Right lobe of liver (tissue), 6 donors: Measurements from ENCODE around the gene LRPAP1. TPM values are rescaled to one million over a fixed set of nuclear protein-coding genes. Genes with fewer than 3 reads are reported as not detected.

ENCODE experiments used
- ATAC-seq, 4 donors: fragments of 200-7000 bp; cut with Tn5 transposase; one replicate each; pipeline ENCODE4 v1.9.1; 2020; ENCODE audit warnings: mild to moderate bottlenecking in 4 of 4, moderate library complexity in 4 of 4
- DNase-seq, 3 donors: peaks; one replicate each; pipeline ENCODE4 v3.0.0-alpha.2; 2020
- H3K27ac ChIP-seq, 3 donors: fragments of 200-600 bp; one replicate each; pipeline ENCODE4 v1.8.0; 2022
- H3K27me3 ChIP-seq, 2 donors: fragments of 200-600 bp; one replicate each; pipeline ENCODE4 v1.8.0; 2022
- H3K36me3 ChIP-seq, 4 donors: fragments of 200-600 bp; sonication (generic) in 1 of 4; one replicate each; pipeline versions ENCODE4 v1.5.1 to v1.8.0; 2017 to 2022; ENCODE audit warnings: control low read depth in 1 of 4
- H3K4me1 ChIP-seq, 4 donors: fragments of 200-600 bp; sonication (generic) in 1 of 4; one replicate each; pipeline versions ENCODE4 v1.5.1 to v1.8.0; 2017 to 2022; ENCODE audit warnings: control low read depth in 1 of 4
- H3K4me3 ChIP-seq, 3 donors: fragments of 200-600 bp; one replicate each; pipeline ENCODE4 v1.8.0; 2022
- H3K9me3 ChIP-seq, 4 donors: fragments of 200-600 bp; sonication (generic) in 1 of 4; one replicate each; pipeline versions ENCODE4 v1.5.1 to v1.8.0; 2017 to 2022; ENCODE audit warnings: control low read depth in 1 of 4
- POLR2A ChIP-seq: fragments of 450-650 bp; IDR thresholded peaks from one replicate; pipeline ENCODE4 v1.6.1; 2017; ENCODE audit warnings: antibody characterized with exemption, mild to moderate bottlenecking
- WGBS: methylation state at CpG from one replicate; pipeline ENCODE4 v1.1.6; 2018; ENCODE audit warnings: low coverage, low lambda C conversion rate; ENCODE audit not compliant: insufficient coverage; ENCODE audit errors: missing lambda C conversion rate; 5-methylcytosine and 5-hydroxymethylcytosine counted together
- intact Hi-C, 2 donors: fragments of 100-400 bp; cut with DNase I; formaldehyde crosslinking; loops; one replicate each; pipeline versions ENCODE4 v1.11.2 to v1.14.1; 2022
- total RNA-seq, 6 experiments: library from RNA; depleted of rRNA in 2 of 6; stranded (reverse); fragments of >200 nt in 2 of 6; fragmentation: NEBNext Ultra II Directional in 3 of 6; extraction: Animal tissue kit (Norgen Biotek cat#: 25700) in 3 of 6; gene quantifications; one replicate each; pipeline versions ENCODE4 v1.1.0 to v1.2.4, GENCODE V29; 2016 to 2023
- TF ChIP-seq, protein P1 (sequence below), 4 donors: fragments of 200-600 bp in 3 of 4; fragments of 450-650 bp in 1 of 4; IDR thresholded peaks; one replicate each; pipeline versions ENCODE4 v1.5.1 to v1.8.0; 2016 to 2022; ENCODE audit warnings: antibody characterized with exemption in 4 of 4, mild to moderate bottlenecking in 2 of 4
- donor health status: DM: no; HTN: yes; CAD: no.
- donor health status: DM: no; HTN: no; CAD: no.
- donor health status: DM: no; HTN: no; CAD: no.
- donor health status: DM: no; HTN: yes; CAD: no.
- donor health status: DM: no; HTN: yes; CAD: no.

Gene LRPAP1
- total RNA-seq, 6 experiments from 2014 or later = 63.4 to 108 (median 85.3) TPM

GRCh38 chr4:3476341-3476747, 55.9 kb downstream of the LRPAP1 start:
- intact Hi-C loops = no loop called here
- no peaks in the 10 kb centered on the region for H3K9me3 ChIP-seq
- H3K4me1 ChIP-seq = no peaks in the 10 kb centered on the region
- no peaks in the 10 kb centered on the region for H3K36me3 ChIP-seq
- TF ChIP-seq, protein P1, sequence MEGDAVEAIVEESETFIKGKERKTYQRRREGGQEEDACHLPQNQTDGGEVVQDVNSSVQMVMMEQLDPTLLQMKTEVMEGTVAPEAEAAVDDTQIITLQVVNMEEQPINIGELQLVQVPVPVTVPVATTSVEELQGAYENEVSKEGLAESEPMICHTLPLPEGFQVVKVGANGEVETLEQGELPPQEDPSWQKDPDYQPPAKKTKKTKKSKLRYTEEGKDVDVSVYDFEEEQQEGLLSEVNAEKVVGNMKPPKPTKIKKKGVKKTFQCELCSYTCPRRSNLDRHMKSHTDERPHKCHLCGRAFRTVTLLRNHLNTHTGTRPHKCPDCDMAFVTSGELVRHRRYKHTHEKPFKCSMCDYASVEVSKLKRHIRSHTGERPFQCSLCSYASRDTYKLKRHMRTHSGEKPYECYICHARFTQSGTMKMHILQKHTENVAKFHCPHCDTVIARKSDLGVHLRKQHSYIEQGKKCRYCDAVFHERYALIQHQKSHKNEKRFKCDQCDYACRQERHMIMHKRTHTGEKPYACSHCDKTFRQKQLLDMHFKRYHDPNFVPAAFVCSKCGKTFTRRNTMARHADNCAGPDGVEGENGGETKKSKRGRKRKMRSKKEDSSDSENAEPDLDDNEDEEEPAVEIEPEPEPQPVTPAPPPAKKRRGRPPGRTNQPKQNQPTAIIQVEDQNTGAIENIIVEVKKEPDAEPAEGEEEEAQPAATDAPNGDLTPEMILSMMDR (IDR thresholded peaks at IDR 0.05) = no peak
- TF ChIP-seq POLR2A = no peak
- no peaks in the 10 kb centered on the region for H3K27me3 ChIP-seq
- 90% methylated on average over 13 of the region's 22 CpGs for WGBS
- no peak overlapping the region for H3K4me3 ChIP-seq
- no peak for DNase-seq
- H3K27ac ChIP-seq = no peak overlapping the region
- ATAC-seq = no peak

DNA sequence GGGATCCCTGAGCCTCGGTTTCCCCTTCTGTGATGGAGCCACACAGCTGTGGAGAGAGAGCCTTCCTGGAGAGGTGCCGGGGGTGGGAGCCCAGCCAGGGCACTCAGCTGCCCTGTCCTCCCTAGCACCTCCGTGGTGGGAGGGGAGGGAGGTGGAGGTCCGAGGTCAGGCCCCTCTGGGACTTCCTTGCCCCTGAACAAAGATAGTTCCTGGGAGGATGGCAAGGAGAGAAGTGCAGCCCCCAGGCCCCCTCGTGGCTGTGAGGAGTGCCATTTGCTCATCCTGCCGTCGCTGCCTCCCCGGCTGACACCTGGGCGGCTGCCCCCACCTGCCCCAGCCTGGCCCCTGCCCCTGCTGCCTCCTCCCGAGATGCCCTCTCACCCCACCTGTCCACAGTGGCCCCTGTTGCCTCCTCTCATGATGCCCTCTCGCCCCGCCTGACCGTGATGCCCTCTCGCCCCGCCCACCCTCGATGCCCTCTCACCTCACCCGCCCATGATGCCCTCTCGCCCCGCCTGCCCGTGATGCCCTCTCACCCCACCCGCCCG, 56.4 kb downstream of the LRPAP1 start:
- 71% methylated on average over 11 of the region's 22 CpGs for WGBS
- no peaks in the 10 kb centered on the region for H3K36me3 ChIP-seq
- DNase-seq (peak in 1 of 3 donors; percentile 10), ATAC-seq (no peak)
- TF ChIP-seq, protein P1 (IDR thresholded peaks at IDR 0.05) = no peak
- no peak for TF ChIP-seq POLR2A
- no peak overlapping the region for H3K4me3 ChIP-seq
- H3K27ac ChIP-seq = no peak overlapping the region
- H3K4me1 ChIP-seq = no peaks in the 10 kb centered on the region
- no peaks in the 10 kb centered on the region for H3K27me3 ChIP-seq
- H3K9me3 ChIP-seq = no peaks in the 10 kb centered on the region
- intact Hi-C loops = no loop called here

- ATAC-seq (no peak), DNase-seq (no peak)
- TF ChIP-seq, protein P1 (IDR thresholded peaks at IDR 0.05) = no peak
- no peak for TF ChIP-seq POLR2A
- intact Hi-C loops = no loop called here
- no peaks in the 10 kb centered on the region for H3K9me3 ChIP-seq
- 88% methylated on average over 2 of the region's 15 CpGs for WGBS
- H3K4me1 ChIP-seq = no peaks in the 10 kb centered on the region
- H3K4me3 ChIP-seq = no peak overlapping the region
- no peaks in the 10 kb centered on the region for H3K36me3 ChIP-seq
- H3K27ac ChIP-seq = no peak overlapping the region
- no peaks in the 10 kb centered on the region for H3K27me3 ChIP-seq
Observed at GRCh38 chr4:3475041-3475712, 57.0 kb downstream of the LRPAP1 start.

DNA sequence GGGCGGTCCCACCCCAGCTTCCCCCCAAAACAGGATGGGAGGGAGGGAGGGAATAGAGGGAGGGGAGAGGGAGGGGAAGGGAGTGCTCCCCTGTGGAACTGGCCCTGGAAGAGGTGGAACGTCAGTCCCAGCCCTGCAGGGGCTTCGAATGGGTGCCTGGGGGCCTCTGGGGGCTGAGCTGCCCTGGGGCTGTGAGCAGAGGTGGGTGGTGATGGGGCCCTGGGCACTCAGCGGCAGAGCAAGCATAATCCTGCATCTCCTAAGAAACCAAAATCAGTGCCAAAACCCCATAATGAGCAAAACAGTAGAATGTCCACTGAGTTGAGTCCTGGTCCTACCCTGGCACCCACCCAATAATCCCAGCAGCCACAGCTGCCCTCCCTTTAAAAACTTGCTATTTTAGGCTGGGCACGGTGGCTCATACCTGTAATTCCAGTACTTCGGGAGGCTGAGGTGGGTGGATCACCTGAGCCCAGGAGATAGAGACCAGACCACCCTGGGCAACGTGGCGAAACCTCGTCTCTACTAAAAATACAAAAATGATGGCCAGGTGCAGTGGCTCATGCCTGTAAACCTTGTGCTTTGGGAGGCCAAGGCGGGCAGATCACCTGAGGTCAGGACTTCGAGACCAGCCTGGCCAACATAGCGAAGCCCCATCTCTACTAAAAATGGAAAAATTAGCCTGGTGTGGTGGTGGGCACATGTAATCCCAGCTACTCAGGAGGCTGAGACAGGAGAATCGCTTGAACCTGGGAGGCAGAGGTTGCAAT, 58.0 kb downstream of the LRPAP1 start:
- ATAC-seq (no peak), DNase-seq (no peak)
- no peak for TF ChIP-seq POLR2A
- H3K27ac ChIP-seq = no peak overlapping the region
- no peaks in the 10 kb centered on the region for H3K36me3 ChIP-seq
- no peaks in the 10 kb centered on the region for H3K27me3 ChIP-seq
- no peaks in the 10 kb centered on the region for H3K4me1 ChIP-seq
- WGBS = 81% methylated on average over 2 of the region's 13 CpGs
- intact Hi-C loops = no loop called here
- H3K9me3 ChIP-seq = no peaks in the 10 kb centered on the region
- no peak overlapping the region for H3K4me3 ChIP-seq
